Measurements from ENCODE around the gene PGGT1B. TPM values are rescaled to one million over a fixed set of nuclear protein-coding genes. Genes with fewer than 3 reads are reported as not detected.

The PGGT1B gene
- total RNA-seq, result 41.9 and 46.1 TPM in 2 replicates

DNA sequence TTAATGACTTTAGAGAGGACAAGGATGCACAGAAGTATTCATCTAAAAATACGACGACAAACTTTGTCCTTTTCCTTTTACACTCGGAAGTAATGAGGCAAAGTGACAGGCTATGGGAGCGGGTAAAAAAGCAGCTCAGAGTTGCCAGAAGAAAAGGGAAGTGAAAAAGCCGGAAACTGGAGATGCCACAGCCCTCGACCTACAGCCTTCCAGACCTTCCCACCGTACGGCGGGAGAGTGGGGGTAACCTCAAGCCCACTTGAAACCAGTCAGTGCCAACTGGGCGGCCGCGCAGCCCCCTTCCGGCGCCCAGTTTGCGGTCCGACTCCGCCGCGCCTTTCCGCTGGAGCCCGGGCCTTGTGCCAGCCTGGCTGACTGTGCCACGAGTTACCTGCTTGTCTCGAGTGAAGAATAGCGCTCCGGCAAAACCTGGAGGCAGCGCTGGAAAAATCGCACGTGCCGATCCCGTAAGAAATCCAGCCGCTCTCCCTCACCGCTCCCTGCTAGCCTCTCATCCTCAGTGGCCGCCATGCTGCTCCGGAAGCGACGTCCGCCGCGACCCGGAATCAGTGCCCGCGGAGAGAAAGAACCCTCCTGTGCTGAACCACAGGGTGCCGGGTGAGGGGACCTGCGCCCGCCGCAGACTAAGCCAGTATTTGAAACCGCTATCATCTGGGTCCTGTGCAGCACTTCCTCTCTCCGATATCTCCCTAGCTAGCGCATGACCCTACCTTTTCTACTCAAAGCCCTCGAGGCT lies at the start of gene PGGT1B:
Gene PGGT1B (minus strand): TSS at position 557 of the 757 bp plus-strand sequence. CDS start 26 bp downstream, at position 531.
- intact Hi-C loops (cut with micrococcal nuclease), result loop anchor here (1.0 kb wide), 3 partner anchors 34 to 92 kb away; partner anchors contain the start of gene CCDC112

DNA sequence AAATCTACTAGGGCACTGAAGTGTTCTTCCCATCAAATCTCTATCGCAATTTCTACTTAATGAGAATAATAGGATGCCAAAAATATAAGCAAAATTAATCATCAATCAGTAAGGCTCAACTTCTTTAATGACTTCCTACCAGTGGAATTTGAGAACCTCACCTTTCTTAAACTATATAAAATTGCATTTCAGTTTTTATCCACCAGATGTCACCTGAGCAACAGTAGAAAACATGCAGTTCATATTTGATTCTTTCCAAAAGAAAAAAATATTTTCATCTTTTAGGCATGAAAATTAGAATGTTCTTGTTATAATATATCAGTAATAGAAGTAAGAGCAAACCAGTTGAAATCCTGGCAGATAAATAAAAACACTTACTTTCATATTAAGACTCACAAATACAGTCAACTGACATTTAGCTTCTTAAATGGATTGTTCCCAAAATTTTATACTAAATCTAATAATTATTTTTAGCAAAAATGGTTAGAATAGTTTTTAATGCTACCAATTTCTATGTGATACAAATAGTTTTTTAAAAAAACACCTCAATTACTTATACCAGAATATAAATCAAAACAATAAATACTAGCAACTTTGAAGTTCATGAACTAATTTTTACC lies 47.2 kb upstream of the PGGT1B start:
- intact Hi-C loops (cut with micrococcal nuclease), result loop anchor here (1.0 kb wide), 3 partner anchors 264 to 758 kb away; no protein-coding TSS in a partner anchor

DNA sequence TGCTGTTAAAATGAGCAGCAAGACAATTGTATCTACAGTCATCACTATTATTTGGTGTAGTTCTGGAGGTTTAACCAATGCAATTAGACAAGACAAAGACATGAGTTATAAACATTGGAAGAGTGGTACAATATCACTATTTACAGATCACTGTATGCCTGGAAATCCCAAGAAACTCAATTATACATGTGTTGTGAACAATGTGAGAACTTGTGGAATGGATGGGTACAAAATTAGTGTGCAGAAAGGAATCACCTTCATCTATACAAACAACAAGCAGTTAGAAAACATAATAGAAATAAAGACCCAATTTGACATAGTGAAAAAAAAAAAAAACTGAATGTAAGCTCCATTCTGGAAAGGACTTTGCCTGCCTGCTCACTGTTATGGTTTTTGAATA lies 46.1 kb upstream of the PGGT1B start:
- intact Hi-C loops (cut with micrococcal nuclease), result loop anchor here (1.0 kb wide), 2 partner anchors 265 to 759 kb away; no protein-coding TSS in a partner anchor

DNA sequence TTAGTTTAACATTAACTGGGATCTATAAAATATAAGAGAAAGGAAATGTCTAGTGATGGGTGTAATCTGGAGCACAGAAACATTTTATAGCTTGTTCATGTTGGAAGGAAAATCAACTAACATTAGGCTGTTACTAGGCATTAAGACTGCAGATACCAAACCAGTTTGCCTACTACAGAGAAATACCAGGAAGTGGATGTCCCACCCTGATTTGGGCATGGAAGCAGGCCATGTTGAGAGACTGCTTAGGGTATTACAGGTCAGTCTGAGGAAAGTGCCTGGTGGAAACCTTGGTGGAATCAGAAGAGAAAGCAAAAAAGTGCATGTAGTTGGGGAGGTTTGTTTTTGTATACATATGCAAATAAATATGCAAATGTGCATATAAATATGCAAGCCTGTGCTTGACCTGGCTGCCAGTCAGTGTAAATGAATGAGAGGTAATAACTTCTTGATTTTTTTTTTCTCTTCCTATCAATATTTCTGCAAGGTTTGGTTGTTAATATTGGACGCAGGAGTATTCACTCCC lies 43.4 kb upstream of the PGGT1B start:
- intact Hi-C loops (cut with micrococcal nuclease), result no loop called here

DNA sequence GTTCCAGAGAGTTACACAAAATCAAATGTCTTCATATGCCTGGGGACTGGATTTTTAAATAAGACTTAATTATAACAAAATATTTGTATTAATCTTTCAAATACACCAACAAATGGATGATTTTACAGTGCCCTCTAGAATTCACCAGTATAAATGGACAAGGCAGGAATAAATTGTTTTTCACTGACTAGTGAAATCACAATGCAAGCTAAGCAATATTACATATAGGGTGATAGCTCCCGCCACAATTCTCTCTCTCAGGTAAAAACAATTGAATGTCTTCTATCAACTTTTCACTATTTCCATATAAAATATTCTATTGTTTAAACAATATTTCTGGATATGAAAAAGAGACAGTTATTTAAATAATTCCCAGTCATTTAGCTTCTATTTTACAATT lies 41.8 kb upstream of the PGGT1B start:
- intact Hi-C loops (cut with micrococcal nuclease), result no loop called here

DNA sequence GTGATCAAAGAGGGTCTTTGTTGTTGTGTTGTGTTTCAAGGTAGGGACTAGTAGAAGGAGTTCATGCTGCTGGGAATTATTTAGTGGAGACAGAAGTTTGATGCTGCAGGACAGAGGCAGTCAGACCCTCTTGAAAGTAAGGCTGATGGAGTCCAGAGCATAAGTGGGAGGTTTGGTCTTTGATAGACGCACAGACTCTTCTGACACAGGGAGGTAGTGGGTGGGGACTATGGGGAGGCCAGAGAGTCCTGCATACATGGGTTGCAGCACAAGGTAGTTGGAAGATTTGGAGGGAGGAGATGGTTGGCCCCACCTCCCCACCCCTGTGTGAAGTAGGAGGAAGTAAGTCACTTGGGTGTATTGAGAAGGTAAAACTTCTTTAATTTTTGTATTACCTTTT lies 36.1 kb upstream of the PGGT1B start:
- intact Hi-C loops (cut with micrococcal nuclease), result loop anchor here (10.0 kb wide), 1 partner anchor 786 kb away; the partner anchor contains the start of gene COMMD10

DNA sequence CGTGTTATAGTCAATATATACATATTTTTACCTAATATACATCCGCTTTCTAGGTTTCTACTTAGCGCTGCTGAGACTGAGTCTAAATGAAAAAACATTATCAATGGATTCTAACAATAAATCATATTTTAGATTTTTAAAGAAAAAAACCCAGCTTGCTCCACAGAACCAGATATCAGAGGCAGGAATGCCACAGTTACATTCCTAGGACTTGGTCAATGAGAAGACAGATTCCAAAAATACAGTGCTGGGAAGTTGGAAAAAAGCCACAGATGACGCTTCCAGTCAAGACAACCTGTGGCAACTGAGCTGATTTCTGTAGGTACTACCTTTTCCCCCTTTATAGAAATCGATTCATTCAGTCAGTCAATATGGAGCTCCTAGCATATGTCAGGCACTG lies 34.4 kb upstream of the PGGT1B start:
- intact Hi-C loops (cut with micrococcal nuclease), result loop anchor here (10.0 kb wide), 1 partner anchor 788 kb away; the partner anchor contains the start of gene COMMD10

DNA sequence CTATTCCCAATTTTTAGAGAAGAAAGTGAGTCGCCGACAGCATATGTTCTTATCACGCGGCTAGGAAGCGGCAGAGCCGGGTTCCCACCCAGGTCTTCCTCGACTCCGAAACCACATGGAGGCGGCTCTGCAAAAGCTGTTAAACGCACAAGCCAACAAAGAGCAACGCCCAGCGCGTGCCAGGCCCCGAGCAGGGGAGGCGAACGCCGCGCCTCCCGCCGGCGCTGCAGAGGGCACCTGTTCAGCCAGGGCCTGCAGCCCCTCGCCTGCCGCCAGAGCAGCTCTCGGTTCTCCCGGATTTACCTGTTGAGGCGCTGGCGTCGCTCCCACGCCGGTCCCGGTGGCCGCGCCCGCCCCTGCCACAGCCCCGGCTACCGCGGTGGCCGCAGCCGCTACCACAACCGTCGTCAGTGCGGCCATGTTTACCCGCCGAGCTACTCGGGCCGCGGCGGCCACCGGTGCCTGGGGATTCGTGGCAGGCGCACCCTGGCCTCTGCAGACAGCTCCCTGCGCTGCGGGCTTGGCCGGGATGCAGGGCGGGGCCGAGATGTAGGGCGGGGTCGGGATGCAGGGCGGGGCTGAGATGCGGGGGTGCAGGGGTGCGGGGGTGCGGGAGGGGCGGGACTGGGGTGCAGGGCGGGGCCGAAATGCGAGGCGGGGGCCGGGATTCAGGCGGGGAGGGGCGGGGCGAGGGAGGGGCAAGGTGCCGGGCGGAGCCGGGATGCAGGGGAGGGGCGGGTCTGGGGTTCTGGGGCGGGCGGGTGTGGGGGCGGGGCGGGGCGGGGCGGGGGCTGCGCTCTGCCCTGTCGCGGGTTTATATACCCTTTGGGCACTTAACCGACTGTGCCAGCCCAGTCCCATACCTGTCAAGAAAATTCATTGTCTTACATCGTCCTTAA lies 33.7 kb upstream of the PGGT1B start, which contains the start of gene CCDC112:
Gene CCDC112 (minus strand): TSS at position 531 of the 899 bp plus-strand sequence. CDS start 111 bp downstream, at position 420.
- intact Hi-C loops (cut with micrococcal nuclease), result loop anchor here (1.0 to 10.0 kb wide), 7 partner anchors 34 to 788 kb away; partner anchors contain the start of genes AP3S1, ATG12, COMMD10 and FEM1C

DNA sequence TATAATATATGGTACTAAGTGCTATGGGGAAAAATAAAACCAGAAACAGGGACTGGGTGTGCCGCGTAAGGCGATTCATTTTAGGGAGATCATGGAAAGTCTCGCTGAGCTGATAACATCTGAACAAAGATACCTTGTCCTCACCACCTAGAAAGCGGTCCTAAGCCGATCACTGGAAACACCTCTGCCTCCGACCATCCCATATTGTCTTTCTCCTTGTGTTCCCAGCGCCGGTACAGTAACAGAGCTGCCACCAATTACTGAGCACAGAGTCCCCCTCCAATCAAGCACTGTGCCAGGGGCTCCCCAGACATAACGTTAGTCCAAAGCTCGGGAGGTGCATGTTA lies 33.1 kb upstream of the PGGT1B start:
- intact Hi-C loops (cut with micrococcal nuclease), result loop anchor here (1.0 to 10.0 kb wide), 7 partner anchors 33 to 789 kb away; partner anchors contain the start of genes AP3S1, ATG12, COMMD10 and FEM1C

DNA sequence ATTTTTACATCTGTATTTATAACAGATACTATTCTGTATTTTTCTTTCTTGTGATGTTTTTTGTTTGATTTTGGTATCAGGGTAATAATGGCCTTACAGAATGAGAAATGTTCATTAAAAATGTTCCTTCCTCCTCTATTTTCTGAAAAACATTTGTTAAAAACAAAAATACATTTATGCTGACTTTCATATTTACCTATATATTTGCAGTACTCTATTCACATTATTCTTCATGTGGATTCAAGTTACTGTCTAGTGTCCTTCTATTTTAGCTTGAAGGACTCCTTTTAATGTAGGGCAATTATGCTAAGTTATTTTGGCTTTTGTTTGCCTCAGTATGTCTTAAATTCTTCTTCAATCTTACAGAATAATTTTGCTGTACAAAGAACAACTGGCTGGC lies 28.7 kb upstream of the PGGT1B start:
- intact Hi-C loops (cut with micrococcal nuclease), result loop anchor here (10.0 kb wide), 1 partner anchor 793 kb away; the partner anchor contains the start of gene COMMD10

DNA sequence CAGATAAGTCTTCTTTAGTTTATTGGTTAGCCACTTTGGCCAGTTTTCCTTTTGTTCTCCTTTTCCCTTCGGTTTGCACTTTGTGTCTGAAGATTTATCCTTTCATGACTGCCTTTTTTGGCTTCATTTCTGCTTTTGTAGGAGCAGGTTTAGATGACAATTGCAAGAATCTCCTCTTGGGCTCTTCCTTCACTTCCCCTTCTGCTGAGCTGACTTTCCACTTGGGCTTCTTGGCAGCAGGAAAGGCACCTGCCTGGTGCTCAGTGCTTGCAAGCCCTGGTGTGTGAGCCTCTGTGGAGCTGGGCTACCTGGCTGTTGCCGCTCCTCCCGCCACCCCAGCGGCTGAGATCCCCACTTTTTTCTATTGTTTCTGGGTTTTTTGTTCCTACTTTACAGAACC lies 26.4 kb upstream of the PGGT1B start:
- intact Hi-C loops (cut with micrococcal nuclease), result no loop called here

DNA sequence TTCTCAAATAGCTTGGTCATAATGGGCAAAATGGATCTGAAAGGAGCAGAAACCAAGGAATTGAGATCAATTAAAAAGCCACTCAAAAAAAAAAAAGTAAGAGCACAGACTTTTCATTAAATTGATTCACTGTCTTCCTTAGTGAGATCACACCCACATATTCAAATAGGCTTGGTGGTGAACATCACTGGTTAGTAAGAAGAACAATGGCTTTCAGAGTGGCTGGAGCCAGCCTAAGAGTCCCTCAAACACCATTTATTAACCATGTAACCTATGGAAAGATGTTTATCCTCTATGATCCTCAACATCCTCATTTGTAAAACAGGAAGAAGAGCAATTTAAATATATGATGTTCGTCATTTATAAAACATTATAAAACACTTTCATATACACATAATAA lies 21.3 kb upstream of the PGGT1B start:
- intact Hi-C loops (cut with micrococcal nuclease), result no loop called here

DNA sequence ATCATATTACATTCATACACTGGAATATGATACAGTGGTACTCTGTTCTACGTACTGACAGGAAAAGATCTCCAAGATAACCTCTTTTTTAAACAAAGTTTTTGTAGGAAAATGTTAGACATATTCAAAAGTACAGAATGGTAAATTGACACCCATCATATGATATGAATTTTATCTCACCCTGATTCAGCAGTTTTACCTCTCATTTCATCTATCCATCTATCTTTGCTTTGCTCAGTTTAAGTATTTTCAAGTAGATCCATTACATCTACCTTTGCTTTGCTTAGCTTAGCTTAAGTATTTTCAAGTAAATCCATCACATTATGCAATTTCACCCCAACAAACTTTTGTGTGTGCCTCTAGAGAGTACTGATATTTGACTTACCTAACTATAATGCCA lies 19.5 kb upstream of the PGGT1B start:
- intact Hi-C loops (cut with micrococcal nuclease), result no loop called here

DNA sequence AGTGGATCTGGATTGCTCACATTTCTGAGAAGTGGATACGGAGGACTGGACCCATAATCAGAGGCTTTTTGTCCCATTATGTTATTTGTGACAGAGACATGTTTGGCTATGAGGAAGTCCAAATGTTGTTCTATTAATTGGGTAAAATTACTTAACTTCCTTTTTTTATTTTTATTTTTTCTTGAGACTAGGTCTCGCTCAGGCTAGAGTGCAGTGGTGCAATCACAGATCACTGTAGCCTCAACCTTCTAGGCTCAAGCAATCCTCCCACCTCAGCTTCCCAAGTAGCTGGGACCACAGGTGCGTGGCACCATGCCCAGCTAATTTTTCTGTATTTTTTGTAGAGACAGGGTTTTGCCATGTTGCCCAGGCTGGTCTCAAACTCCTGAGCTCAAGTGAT lies 11.9 kb upstream of the PGGT1B start:
- intact Hi-C loops (cut with micrococcal nuclease), result no loop called here

DNA sequence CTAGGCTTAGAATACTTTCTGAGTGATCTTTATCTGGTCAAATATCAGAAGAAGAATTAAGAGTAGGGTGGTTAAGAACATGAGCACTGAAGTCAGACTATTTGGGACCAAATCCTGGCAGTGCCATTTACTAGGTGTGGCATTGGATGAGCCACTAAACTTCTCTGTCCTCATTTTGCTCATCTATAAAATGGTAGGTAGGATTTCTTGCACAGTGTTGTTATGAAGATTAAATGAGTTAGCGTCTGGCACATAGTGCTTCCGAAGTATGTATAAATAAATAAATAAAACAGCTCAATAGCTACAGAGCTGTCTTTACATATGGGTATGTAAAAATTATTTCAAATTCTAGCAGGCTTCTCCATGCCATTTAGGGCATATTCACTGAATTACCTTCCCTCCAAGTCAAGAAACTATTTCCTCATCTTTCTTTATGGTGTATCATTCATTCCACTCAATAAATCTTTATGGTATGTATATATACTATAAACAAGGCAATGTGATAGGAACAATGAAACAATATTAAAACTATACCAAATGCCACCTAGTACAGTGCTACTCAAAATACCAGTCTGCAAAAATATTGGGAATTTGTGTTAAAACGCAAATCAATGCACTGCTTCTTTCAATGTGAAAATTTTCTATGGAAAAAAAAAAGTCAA lies 9.8 kb upstream of the PGGT1B start:
- intact Hi-C loops (cut with micrococcal nuclease), result no loop called here

DNA sequence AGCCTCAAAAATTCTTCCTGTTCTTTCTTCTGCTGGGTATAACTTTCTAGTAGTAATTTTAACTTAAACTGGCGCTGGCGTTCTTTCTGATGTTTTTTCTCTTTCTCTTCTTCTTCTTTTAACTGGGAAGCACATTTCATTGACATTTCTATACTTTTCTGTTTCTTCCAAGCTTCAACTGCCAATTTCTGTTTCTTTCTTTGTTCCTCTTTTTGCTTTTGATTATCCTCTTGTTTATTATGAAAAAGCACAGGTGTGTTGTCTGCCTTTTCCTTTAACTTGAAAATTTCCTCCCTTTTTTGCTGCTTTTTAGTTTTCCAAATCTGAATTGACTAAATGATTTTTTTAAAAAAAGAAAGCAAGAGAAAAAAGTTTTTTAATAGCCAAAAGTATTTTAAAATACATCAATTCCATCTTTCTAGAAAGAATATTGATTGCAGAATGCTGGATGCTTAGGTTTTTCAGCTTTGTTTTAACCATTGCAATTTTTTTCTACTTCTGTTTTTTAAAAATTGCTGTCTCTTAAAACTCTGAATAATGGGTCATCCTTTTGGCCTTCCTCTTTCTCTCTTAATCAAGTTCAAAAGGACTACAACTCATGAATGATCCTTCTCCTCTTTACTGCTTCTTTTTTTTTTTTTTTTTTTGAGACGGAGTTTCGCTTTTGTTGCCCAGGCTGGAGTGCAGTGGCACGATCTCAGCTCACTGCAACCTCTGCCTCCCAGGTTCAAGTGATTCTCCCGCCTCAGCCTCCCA lies 8.8 kb upstream of the PGGT1B start:
- intact Hi-C loops (cut with micrococcal nuclease), result no loop called here

DNA sequence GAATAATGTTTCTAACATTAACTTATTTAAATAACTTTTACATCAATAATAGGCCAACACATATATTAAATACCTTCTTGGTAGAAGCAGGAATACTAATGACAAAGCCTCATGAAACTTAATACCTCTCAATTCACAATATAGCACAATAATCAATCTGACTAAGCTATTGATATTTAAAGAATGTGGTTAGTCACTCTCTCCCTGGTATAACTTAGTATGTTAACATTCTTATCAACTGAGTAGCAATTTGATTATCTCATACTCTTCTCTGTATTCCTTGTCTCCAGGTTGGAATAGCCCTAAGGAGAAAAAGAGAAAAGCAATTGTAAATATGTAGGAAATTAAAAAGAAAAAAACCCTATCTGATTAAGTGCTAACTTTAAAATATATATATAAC lies 4.9 kb upstream of the PGGT1B start:
- intact Hi-C loops (cut with micrococcal nuclease), result no loop called here

DNA sequence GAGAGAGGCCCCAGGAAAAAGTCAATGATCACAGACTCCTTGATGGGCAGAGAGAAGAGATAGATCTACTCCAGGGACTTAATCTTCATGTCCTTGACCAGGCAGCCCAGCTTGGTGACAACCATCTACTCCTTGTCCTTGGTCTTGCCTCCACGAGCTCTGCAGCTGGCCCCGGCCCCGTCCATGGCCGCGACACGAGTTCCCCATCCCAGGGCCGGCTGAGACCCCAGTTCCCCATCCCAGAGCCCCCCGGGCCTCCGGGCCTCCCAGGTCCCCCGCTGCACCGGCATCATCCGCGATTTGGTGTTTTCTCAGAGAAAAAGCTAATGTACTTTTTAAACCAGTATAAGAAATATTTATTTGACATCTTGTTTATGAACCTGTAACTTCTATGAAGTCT lies 2.5 kb upstream of the PGGT1B start:
- intact Hi-C loops (cut with micrococcal nuclease), result no loop called here

DNA sequence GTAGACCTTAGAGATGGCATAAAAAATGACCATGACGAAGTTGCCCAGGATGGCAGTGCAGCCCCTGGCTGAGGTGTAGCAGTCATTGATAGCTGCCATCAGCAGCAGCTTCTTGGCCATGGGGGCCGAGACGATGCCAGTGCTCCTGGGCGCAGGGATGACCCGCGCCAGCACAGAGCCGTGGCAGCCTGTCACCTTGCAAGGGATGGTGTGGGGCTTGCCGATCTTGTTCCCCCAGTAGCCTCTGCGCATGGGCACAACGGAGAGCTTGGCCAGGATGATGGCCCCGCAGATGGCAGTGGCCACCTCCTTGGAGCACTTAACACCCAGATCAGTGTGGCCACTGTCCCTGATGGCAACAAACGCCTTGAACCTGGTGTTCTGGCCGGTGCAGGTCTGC lies 2.1 kb upstream of the PGGT1B start:
- intact Hi-C loops (cut with micrococcal nuclease), result no loop called here

DNA sequence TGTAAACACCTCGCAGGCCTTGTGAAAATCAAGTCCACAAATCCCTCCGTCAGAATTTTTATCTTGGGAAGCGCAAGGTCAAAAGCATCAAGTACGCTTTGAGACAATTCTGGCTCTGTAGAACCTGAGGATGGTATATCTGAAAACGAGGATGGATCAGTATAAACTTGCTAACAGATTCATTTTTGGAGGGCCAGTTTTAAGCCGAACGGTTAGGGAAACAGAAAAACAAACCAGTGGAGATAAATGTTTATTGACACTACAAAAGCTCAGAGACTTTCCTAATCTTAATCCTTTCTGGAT lies 352 bp upstream of the PGGT1B start:
- intact Hi-C loops (cut with micrococcal nuclease), result no loop called here
